ENCODE data around the gene GPR158.

The GPR158 gene

DNA sequence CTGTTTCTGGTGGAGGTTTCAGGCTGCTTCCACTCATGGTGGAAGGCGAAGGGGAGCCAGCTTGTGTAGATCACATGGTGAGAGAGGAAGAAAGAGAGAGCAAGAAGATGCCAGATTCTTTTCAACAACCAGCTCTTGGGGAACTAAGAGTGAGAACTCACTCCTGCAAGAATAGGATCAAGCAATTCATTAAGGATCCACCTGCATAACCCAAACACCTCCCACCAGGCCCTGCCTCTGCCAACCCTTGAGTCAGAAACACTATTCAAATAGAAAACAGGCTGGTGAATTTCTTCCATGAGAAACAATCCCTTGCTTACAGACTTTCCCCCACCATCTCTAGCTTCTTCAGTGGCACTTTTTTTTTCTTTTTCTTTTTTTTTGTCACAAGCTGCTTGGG lies 317.2 kb downstream of the GPR158 start:
- no peaks in the 10 kb centered on the region for H3K4me1 ChIP-seq
- intact Hi-C loops (cut with DNase I; ENCODE audit: low total_unique reads), result no loop called here
- TF ChIP-seq, protein P1, sequence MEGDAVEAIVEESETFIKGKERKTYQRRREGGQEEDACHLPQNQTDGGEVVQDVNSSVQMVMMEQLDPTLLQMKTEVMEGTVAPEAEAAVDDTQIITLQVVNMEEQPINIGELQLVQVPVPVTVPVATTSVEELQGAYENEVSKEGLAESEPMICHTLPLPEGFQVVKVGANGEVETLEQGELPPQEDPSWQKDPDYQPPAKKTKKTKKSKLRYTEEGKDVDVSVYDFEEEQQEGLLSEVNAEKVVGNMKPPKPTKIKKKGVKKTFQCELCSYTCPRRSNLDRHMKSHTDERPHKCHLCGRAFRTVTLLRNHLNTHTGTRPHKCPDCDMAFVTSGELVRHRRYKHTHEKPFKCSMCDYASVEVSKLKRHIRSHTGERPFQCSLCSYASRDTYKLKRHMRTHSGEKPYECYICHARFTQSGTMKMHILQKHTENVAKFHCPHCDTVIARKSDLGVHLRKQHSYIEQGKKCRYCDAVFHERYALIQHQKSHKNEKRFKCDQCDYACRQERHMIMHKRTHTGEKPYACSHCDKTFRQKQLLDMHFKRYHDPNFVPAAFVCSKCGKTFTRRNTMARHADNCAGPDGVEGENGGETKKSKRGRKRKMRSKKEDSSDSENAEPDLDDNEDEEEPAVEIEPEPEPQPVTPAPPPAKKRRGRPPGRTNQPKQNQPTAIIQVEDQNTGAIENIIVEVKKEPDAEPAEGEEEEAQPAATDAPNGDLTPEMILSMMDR (IDR thresholded peaks at IDR 0.05), result no peak

DNA sequence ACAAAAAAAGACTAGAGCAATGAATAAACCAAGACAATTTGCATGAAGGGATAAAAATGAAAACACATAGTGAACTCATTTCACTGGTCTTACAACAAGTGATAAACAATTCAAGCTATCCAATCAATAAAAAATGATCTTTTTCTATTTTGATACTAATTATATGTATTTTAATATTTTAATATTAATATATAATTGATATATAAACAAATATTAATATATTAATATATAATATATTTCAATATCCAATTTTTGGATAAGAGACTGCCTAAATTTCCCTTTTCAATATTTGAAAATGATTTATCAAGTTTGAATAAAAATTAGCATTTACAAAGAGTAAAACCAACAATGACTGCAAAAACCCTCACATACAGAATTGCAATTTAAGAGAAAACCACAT lies 317.9 kb downstream of the GPR158 start:
- TF ChIP-seq, protein P1 (IDR thresholded peaks at IDR 0.05), result no peak
- Histone ChIP-seq H3K4me1 (no peaks in the 10 kb centered on the region), H3K36me3 (no peaks in the 10 kb centered on the region), H3K4me3 (no peak overlapping the region), H3K27me3 (no peaks in the 10 kb centered on the region), H3K27ac (no peak overlapping the region), H3K9me3 (no peaks in the 10 kb centered on the region)
- intact Hi-C loops (cut with DNase I; ENCODE audit: low total_unique reads), result no loop called here
- no peak for DNase-seq

More for the DNA sequence above, 317.2 kb downstream of the GPR158 start:
- no peaks in the 10 kb centered on the region for H3K36me3 ChIP-seq
- no peaks in the 10 kb centered on the region for H3K9me3 ChIP-seq
- no peak overlapping the region for H3K4me3 ChIP-seq
- H3K27me3 ChIP-seq, result no peaks in the 10 kb centered on the region
- H3K27ac ChIP-seq, result no peak overlapping the region
- DNase-seq, result no peak

DNA sequence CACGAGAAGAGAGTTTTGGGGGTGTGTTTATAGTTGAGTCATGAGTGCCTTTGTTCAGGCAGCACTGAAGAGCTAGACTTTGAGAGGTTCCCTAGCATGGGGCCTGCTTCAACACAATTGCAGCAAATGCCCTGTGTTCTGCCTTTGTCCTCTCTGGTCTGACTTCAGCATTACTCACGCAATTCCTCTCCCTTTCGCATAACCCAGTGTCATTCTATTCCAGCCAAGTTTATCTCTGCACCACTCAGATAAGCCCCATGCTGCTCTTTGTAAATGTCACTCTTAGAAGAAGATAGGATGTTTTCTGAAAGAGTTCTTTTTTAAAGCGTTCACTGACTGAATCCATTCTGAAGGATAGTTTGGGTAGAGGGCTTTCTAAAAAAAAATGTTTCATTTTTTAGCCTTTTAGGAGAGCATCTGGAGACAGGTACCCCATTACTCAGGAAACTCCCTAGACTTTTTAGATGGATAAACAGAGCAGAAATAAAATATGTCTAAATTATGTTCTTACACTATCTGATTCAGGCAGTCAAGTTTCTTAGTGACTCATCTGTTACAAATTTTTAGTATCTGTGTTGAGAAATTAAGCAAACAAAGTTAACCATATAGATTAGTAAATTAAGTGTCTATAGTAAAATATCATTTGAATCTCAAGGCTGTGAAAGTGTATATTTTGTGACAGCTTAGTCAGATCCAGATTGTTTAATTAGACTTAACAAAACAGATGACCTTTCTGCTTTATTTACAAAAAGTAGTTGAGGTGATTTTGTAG lies 318.5 kb downstream of the GPR158 start:
- intact Hi-C loops (cut with DNase I; ENCODE audit: low total_unique reads), result no loop called here
- no peaks in the 10 kb centered on the region for H3K4me1 ChIP-seq
- H3K4me3 ChIP-seq, result no peak overlapping the region
- no peak for DNase-seq
- TF ChIP-seq, protein P1 (IDR thresholded peaks at IDR 0.05), result no peak
- H3K36me3 ChIP-seq, result no peaks in the 10 kb centered on the region
- no peaks in the 10 kb centered on the region for H3K27me3 ChIP-seq
- no peaks in the 10 kb centered on the region for H3K9me3 ChIP-seq
- H3K27ac ChIP-seq, result no peak overlapping the region

DNA sequence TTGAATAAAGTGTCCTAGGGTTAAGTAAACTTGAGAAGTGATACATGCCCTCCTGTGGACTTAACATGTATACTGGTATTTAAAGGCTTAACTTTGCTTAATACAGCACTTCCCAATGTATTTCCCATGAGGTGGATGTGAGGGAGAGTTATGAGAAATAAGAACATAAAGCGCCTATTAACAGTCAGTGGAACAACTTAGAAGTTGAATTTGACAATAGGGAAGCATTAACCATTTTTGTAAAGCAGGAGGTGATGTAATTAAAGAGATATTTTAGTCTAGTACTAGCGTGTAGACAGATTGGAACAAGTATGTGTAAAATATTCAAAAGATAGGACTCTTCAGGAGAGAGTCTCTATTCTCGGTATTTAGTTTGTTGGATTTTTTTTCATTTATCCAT lies 322.4 kb downstream of the GPR158 start:
- no peaks in the 10 kb centered on the region for H3K9me3 ChIP-seq
- H3K36me3 ChIP-seq, result no peaks in the 10 kb centered on the region
- TF ChIP-seq, protein P1 (IDR thresholded peaks at IDR 0.05), result no peak

DNA sequence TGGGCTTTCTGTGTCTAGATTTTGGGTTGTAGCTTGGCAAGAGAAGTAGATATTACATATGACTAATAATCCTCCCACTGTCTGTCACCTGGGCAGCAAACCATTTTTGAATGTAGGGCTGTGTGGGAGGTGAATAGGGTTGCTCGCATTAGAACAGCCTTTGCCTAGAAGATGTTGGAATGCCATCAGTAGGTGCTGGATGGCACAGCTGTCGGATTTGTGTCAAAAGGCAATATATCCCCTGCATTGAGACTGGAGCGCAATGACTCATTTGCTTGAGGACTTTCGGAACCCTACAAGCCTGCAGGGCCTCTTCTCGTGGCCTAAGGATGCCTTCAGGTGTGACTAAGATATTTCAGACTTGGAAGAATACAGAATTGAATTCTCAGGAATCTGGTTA lies 323.8 kb downstream of the GPR158 start:
- Histone ChIP-seq H3K36me3 (no peaks in the 10 kb centered on the region), H3K9me3 (no peaks in the 10 kb centered on the region), H3K4me3 (no peak overlapping the region), H3K27ac (no peak overlapping the region), H3K27me3 (no peaks in the 10 kb centered on the region), H3K4me1 (no peaks in the 10 kb centered on the region)
- intact Hi-C loops (cut with DNase I; ENCODE audit: low total_unique reads), result no loop called here
- TF ChIP-seq, protein P1 (IDR thresholded peaks at IDR 0.05), result no peak
- no peak for DNase-seq

More for the DNA sequence above, 322.4 kb downstream of the GPR158 start:
- no peaks in the 10 kb centered on the region for H3K27me3 ChIP-seq
- intact Hi-C loops (cut with DNase I; ENCODE audit: low total_unique reads), result no loop called here
- H3K4me1 ChIP-seq, result no peaks in the 10 kb centered on the region
- H3K27ac ChIP-seq, result no peak overlapping the region
- no peak overlapping the region for H3K4me3 ChIP-seq
- no peak for DNase-seq
